SK-N-MC (cell line): ENCODE results near the gene CFAP61.

Source experiments
- EZH2 ChIP-seq: fragments of 200-600 bp; sonication (generic); IDR thresholded peaks from one replicate; pipeline ENCODE4 v1.6.1; 2017; ENCODE audit warnings: antibody characterized with exemption
- FOXP2 ChIP-seq: optimal IDR thresholded peaks from 2 replicates; pipeline ENCODE3; 2011; ENCODE audit warnings: mild to moderate bottlenecking, moderate library complexity; ENCODE audit not compliant: insufficient read depth; ENCODE audit errors: extremely low read length, control extremely low read depth
- POLR2AphosphoS5 ChIP-seq: IDR thresholded peaks from 2 replicates; pipeline ENCODE4 v1.6.1; 2012; ENCODE audit warnings: mild to moderate bottlenecking, low read depth, low read length, borderline replicate concordance

DNA sequence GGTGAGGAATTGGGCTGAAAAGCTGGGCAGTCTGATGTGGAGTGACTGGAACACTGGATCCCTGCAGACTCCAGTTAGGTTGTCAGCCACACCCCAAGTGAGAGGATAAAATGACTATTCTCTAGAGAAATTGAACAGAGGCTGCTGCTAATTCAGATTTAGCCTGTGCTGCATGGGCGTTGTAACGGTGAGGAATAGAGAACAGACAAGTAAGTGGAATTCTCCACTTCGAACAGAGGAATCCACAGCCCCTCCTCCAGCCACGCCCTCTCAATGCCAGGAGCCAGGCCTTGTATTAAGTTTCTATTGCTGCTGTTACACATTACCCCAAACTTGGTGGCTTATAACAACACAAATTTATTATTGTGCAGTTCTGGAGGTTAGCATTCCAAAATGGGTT is 109.3 kb downstream of the CFAP61 start:
- TF ChIP-seq EZH2 (no peak), POLR2AphosphoS5 (no peak), FOXP2 (no peak)
